ENCODE results near the gene LRRC37A.
"Not testable (repeated sequence)": the region's sequence is repeated elsewhere in the genome, so short reads cannot be mapped to it uniquely, and the experiment has no call there.

The LRRC37A gene

DNA sequence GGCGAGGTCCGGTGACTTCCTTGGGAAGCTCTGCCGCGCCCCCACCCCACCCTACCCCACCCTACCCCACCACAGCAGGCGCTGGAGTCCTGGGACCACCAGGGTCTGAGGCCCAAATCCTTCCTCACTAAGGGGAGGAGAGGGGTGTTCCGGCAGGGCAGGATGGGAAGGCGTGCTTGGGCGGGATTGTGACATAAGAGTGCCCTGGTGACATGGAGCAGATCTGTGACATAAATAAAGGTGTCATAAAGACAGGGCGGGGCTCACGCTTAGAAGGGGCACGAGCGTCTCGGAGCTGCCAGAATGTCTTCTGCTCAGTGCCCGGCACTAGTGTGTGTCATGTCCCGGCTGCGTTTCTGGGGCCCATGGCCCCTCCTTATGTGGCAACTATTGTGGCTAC lies at the start of gene LRRC37A:
LRRC37A (plus strand) TSS at position 301 of the 400 bp plus-strand sequence; CDS start at position 304, 3 bp downstream.
- DNase-seq = not testable (repeated sequence)

DNA sequence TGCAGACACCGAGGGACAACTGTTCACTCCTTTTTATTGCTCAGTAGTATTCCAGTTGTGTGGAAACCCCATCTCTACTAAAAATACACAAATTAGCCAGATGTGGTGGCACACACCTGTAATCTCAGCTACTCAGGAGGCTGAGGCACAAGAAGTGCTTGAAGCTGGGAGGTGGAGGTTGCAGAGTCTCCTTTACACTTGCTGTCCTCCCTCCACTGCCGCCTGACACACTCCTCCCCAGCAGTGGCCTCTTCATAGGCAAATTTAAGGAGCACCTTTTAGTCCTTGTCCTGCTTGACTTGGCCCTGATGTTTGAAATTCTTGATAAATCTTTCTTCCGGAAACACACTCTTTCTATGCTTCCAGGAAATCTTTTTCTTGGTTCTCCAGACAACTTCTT lies 45.8 kb upstream of the LRRC37A start:
- not testable (repeated sequence) for DNase-seq

DNA sequence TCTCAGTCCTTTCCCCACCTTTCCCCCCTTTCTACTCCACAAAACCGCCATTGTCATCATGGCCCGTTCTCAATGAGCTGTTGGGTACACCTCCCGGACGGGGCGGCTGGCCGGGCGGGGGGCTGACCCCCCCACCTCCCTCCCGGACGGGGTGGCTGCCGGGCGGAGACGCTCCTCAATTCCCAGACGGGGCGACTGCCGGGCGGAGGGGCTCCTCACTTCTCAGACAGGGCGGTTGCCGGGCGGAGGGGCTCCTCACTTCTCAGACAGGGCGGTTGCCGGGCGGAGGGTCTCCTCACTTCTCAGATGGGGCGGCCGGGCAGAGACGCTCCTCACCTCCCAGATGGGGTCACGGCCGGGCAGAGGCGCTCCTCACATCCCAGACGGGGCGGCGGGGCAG lies 42.1 kb upstream of the LRRC37A start:
- DNase-seq = not testable (repeated sequence)

DNA sequence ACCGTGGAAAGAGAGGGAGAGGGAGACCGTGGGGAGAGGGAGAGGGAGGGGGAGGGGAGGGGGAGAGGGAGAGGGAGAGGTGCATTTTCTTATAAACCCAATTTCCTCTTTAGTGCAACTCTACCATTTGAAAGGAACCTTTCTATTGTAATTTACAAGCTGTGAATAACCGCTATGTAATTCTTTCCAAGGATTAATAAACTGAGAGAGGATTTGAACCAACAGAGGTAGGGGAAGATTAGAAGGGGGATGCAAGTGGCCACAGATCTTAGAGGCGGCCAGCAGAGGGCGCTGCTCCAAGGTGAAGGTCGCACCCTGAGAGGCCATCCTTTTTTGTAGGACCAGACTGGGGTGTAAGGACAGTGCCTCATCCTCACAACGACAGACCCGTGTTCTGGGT lies 41.2 kb upstream of the LRRC37A start:
- peak; percentile 44 to 64 (median 48) for DNase-seq

DNA sequence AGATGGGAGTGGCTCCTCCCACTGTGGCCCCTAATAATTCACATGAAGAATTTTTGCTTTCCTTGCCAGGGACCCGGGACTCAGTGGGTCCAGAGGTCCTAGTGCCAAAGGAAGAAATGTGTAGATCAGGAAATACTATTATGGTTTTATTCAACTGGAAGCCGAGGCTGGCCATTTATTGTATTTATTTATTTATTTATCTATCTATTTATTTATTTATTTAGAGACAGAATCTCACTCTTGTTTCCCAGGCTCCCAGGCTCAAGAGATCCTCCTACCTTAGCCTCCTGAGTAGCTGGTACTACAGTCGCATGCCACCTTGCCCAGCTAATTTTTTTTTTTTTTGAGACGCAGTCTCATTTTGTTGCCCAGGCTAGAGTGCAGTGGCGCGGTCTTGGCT lies 40.7 kb upstream of the LRRC37A start:
- DNase-seq = not testable (repeated sequence)

DNA sequence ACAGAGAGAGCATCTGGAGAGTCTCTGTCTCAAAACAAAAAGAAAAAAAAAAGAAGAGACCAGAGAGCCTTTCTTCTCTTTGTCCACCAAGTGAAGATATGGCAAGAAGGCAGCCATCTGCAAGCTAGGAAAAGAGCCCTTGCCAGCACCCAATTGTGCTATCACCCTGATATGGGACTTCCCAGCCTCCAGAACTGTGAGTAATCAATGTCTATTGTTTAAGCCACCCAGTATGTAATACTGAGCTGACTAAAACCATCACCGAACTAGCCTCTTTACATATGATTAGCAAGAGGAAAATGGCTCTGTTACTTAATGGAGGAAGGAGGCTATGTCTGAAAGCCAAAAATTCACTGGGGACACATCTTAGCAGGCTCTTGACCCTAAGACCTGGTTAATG lies 38.6 kb upstream of the LRRC37A start:
- DNase-seq = not testable (repeated sequence)

DNA sequence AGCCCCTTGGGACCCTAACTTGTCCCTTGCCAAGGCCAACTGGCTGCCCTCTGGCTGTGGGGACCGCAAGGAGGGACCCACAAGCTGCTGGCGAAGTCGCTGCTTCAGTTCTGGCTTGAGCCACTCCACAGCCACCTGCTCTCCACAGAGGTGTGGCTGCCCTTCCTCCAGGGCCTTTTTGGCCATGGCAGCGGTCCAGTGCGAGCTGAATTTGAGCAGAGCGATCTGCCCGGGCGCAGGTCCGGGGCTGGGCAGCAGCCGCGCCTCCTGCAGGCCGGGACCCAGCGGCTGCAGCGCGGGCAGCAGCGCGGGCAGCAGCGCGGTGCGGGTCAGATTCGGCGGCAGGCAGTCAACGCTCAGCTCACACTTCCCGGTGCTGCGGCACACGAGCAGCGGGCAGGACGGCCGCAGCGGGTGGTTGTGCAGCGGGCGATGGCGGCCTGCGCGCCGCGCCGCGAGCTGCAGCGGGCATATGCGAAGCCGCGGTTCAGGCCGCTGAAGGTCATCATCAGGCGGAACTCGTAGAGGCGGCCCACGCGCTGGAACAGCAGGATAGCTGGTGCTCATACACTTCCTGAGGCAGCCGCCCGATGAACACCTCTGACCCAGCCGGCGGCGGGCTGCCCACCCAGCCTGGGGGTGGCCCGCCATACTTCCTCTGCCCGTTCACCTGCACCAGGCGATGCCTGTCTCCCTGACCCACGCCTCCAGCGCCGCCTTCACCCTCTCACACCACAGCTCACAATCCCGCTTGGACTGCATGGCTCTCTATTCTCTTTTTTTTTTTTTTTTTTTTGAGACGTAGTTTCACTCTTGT lies 34.9 kb upstream of the LRRC37A start:
- DNase-seq = not testable (repeated sequence)

DNA sequence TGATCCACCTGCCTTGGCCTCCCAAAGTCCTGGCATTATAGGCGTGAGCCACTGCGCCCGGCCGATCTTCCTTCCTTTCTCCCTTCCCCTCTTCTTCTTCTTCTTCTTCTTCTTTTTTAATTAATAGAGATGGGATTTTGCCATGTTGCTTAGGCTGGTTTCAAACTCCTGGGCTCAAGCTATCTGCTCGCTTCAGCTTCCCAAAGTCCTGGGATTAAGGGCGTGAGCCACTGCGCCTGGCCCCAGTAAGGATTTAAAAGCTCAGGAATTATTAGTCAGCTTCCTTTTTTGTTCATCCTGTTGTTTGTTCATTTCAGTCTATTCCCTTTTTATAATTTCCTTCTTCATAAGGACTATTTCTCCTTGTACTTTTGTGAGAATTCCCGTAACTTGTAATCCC lies 32.7 kb upstream of the LRRC37A start:
- no peak for DNase-seq

DNA sequence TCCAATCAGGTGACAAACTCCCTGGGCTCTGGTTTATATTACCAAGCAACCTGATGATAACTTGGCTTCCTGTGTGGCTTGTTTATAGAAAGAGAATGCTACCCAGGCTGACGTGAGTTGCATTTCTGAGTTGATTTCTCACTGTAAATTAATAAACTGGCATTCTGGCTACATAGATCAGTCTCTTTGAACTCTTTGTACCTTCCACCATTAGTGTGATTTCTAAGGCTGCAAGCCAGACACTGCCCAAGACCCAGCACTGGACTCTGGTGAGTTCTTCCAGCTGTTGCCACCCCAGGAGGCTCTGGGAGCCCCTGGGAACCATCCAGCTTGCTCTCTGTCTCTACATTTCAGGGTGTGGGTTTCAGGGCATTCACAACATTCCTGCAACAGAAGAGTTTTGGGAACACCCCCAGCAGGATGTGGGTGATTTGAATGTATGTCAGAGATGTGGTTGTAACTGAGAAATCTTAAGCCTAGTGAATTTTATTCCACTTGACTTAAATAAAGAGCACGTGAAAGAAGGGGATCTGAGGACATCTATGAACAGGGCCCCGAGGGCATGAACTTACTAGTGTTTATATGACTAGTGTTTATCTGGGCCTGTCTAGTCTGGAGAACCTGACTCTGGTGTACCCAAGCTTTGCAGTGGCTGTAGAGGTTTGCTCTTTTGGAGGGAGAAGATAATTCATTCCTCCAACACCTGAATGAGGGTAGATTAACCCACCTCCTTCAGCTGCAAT lies 30.3 kb upstream of the LRRC37A start:
- DNase-seq = no peak

DNA sequence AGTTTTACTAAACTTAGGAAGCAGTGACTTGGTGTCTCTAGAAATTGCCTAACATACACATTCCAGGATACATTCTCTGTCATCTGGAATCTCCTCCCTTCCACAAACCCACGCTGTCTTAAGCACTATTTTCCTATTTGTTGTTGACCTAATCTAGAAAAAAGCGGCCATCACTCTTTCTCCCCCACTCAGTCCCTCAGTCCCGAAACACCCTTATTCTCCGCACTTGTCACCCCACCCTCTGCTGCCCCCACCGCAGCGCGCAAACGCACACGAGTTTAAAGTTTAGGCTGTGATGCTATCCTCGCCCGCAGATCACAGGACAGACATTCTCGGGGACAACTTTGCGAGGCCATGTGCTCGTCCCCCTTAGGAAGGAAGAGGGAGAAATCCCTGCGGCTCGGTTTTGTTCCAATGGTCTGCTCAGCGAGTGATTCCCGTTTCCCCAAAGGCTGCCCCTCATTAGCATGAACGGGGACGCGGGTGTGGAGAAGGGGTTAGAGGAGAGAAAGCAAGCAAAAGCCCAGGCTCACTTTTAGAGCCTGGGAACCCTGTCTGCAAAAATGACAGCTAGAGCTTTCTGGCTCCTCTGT lies 28.8 kb upstream of the LRRC37A start:
- DNase-seq = not testable (repeated sequence)

DNA sequence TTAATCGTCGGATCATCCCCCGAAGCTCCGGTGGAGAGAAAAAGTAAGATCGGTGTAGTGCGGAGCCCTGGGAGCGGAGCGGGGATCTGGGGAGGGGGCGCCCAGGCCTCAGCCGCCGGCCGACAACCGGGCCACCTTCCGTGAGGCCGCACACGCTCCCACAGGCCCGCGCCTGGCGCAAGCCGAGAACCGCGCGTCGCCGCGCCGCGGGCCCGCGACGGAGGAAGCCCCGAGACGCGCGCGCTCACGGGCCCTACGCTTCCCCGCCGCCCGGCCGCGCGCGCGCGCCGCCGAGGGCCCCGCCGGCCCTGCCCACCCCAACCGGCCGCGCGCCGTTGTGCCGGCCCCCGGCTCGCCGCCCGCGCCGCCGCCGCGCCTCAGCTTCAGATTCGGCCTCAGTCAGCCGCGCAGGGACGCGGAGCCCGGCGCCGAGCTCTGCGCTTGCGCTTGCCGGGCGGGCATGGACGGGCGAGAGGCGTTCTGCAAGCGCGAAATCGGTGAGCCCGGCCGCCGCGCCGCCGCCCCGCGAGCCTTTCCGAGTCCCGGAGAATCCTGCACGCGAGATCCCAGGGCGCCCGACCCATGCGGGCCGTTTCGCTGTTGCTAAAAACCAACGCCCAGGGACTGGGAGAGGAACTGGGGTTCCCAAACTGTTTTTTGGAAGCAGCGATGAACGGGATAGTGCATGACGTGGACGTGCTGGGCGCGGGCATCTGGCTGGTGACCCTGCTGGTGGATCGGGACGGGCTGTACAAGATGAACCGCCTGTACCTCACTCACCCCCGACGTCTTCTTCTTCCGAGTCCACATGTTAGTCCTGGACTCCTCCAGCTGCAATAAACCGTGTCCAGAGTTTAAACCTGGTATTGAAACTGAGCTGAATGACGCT lies 28.0 kb upstream of the LRRC37A start:
- DNase-seq = peak; percentile 71 to 87 (median 80)

DNA sequence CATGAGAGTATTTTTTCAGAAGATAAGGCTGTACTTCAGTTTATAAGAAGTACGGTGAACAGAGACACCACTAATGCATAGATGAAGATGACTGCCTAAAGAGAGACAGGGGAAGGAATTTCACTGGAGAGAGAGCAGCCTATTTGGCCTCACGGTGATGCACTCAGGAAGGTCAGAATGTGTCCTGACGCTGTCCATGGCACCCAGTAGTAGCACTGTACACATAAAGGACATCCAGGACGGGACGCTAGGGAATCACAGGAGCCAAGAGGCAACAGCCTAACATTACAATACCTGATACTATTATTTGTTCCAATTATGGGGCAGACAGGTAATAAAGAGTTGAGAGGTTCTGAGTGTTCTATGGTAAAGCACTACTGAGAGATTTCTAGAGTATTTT lies 24.9 kb upstream of the LRRC37A start:
- DNase-seq = no peak

DNA sequence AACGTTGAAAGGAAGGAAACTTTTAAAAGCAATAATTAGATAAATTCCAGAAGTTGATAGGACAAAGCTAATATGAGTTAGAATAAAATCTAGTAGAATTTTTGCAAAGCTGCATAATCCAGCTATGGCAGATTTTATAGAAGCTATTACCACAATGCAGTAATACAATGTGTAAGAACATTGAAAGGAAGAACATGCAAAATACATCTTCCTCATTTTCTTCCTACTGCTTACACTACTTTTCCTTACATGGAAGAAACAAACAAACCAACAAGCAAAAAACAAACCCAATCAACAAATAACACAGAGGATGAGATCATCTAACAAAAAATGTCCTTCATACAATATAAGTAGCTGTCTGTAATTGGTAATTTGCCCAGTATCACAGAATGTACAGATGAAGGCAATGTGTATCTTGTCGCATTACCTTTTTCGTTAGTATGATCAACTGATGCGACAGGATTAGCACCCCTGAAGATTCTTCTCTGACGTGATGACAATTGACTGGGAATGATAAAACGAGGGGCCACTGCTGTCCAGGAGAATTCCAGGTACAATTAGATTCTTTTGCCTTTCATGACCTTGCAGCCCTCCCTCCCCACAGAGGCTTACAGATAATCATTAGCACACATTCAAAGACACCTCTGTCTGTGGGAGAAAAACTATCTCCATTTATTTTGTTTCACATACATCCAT lies 21.2 kb upstream of the LRRC37A start:
- DNase-seq = no peak

DNA sequence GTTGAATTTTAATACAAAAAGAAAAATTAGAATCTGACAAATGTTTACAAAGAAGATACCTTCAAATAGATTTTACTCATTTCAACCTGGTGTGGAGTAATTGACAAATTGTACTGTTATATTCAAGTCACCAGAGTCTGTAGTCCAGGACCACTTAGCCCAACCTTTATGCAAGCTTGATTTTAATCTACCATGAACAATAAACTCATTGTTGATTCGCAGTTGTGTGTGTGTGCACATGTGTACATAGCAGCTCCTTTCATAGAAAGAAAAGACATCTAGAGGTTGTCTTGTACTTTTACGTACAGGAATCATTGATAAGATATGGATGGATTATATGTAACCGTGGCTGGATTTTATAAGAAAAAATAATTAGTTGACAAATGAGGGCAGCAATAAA lies 20.7 kb upstream of the LRRC37A start:
- no peak for DNase-seq

DNA sequence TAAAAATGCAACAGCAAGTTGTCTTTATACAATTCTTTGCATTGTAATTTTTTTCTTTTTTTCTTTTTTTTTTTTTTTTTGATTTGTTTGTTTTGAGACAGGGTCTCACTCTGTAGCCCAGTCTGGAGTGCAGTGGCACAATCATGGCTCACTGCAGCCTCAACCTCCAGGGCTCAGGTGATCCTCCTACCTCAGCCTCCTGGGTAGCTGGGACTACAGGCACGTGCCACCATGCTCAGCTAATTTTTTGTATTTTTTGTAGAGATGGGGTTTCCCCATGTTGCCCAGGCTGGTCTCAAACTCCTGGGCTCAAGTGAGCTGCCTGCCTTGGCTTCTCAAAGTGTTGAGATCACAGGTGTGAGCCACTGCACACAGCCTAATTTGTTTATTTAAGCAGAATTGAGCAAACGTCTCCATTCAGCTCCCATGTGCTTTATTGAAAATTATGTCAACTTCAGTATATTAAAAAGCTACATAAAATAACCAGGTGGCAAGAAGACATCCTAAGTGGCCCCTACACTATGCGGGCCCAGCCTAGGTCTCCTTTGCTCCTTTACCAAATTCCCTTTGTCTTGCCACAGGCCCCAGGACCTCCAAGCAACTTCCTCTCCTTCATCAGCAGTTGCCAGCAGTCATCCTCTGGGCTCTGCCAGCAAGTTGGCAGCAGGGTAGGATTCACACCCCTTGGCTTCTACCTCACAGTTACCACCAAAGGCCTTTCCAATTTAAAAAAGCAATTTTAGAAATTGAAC lies 18.0 kb upstream of the LRRC37A start:
- DNase-seq = not testable (repeated sequence)

DNA sequence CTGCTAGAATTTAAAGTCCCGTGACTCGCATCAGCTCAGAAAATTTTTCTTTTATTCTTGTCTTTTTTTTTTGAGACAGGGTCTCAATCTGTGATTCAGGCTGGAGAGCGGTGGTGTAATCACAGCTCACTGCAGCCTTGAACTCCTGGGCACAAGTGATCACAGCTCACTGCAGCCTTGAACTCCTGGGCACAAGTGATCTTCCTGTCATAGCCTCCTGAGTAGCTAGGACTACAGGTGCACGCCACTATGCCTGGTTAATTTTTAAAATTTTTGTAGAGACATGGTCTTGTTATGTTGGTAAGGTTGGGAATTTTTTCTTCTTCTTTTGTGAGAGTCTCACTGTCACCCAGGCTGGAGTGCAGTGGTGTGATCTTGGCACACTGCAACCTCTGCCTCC lies 13.6 kb upstream of the LRRC37A start:
- DNase-seq = not testable (repeated sequence)

DNA sequence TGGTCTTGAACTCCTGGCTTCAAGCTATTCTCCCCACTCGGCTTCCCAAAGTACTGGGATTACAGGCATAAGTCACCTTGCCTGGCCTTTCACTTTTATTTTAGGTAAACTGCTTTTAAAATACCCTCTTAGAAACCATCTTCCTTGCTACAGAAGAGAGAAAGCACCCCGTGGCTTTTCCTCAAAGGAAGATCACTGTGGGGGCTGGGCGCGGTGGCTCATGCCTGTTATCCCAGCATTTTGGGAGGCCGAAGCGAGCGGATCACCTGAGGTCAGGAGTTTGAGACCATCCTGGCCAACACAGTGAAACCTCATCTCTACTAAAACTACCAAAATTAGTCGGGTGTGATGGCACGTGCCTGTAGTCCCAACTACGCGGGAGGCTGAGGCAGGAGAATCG lies 12.3 kb upstream of the LRRC37A start:
- not testable (repeated sequence) for DNase-seq

DNA sequence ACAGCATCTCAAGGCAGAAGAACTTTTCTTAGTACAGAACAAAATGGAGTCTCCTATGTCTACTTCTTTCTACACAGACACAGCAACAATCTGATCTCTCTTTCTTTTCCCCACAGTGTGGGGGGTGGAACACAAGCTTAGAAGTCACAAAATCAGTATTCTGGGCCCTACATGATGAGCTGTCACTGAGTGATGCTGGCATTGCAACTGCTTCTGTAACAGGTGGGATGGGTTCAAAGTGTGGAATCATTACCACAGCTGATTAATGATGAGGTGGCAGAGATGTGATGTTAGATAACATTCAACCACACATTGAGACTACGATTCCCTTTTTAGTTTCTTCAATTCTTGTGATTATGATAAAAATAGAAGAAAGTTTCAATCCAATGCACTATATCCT lies 10.5 kb upstream of the LRRC37A start:
- DNase-seq = peak in 1 of 4 experiments; percentile 16

DNA sequence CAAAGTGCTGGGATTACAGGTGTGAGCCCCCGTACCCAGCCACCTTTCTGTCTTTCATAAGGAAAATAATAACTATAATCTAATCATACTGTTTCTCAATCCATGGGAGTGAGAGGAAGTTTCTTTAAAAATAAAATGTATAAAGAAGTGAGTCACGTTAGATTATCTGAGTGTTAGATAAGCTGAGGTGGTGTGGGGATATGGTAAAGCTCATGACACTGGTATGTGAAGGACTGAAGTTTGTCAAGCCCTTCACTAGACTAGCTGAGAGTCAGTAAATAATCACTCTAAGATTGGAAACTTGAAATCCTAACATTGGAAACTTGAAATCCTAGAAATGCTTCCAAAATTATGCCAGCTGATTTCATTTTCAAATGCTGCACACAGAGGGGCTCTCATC lies 9.4 kb upstream of the LRRC37A start:
- DNase-seq = not testable (repeated sequence)

DNA sequence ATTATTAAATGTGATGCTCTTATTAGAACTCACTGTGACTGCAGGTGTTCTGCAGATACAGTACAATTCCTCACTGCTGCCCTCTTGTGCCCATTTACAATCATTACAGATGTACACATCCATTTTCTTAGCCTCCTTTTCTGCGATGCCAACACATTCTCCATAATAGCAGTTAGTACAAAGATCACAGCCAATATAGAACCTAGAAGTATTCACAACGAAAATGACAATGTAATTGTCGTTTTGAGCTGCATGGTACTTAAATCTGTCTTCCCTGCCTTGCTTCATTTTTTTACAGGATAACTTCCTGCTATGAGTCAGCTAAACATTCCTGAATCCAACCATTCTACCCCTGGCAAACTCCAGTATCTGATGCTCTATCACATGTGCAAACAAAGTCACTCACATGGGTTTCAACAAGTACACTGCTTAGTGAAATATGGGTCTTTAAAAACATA lies 8.1 kb upstream of the LRRC37A start:
- DNase-seq = peak; percentile 37 to 51 (median 43)

DNA sequence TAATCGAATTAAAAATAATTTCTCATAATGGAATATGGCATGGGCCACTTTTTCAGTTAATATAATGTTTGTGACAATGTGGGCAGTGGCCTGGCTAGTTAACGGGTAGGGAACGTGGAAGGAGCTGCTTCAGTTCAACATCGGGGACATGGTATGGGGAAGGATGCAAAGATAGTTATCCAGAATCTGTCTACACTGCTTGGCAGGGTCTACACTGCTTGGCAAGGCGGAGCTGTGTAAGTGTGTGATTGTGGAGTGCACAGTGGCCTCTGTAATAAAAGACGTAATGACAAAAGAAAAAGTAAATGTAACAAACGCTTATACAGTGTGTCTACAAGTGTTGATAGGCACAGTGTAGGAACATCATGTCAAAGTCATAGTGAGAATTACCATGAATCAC lies 7.3 kb upstream of the LRRC37A start:
- DNase-seq = not testable (repeated sequence)
